MCF 10A (cell line): ENCODE results near the gene MBD6. TPM values are rescaled to one million over a fixed set of nuclear protein-coding genes. Genes with fewer than 3 reads are reported as not detected.

Source experiments
- BruUV-seq: library from RNA; stranded (reverse); fragments of 400-500 nt; replicated peaks from 2 replicates; lab custom pipeline; 2021; lab: Mats Ljungman, UMichigan
- CTCF ChIA-PET: fragments of 300-600 bp; sonication (Branson Sonifier 250); formaldehyde crosslinking; extraction: SDS; loops from one replicate; lab custom pipeline; 2021; ENCODE audit warnings: antibody characterized with exemption, inconsistent platforms; lab: Yijun Ruan, JAX
- POLR2A ChIA-PET: fragments of 300-600, 350-650 bp; sonication (Branson Sonifier 250); formaldehyde crosslinking; extraction: SDS; loops from one replicate; lab custom pipeline; 2020; ENCODE audit warnings: antibody characterized with exemption, inconsistent platforms; lab: Yijun Ruan, JAX
- DNase-seq: peaks from one replicate; pipeline ENCODE4 v3.0.0-alpha.2; 2018; ENCODE audit not compliant: unreplicated experiment
- H3K27ac Mint-ChIP-seq: one replicate; pipeline ENCODE4 v1.8.0; 2022; ENCODE audit warnings: mild to moderate bottlenecking, low read depth, mixed read lengths; ENCODE audit not compliant: unreplicated experiment
- H3K27me3 Mint-ChIP-seq: one replicate; pipeline ENCODE4 v1.8.0; 2022; ENCODE audit warnings: mixed read lengths; ENCODE audit not compliant: insufficient read depth, unreplicated experiment
- H3K36me3 Mint-ChIP-seq: one replicate; pipeline ENCODE4 v1.8.0; 2022; ENCODE audit warnings: mild to moderate bottlenecking, moderate library complexity, mixed read lengths; ENCODE audit not compliant: insufficient read depth, unreplicated experiment
- H3K4me1 Mint-ChIP-seq: one replicate; pipeline ENCODE4 v1.8.0; 2022; ENCODE audit warnings: mixed read lengths; ENCODE audit not compliant: insufficient read depth, unreplicated experiment
- H3K4me3 Mint-ChIP-seq: one replicate; pipeline ENCODE4 v1.8.0; 2022; ENCODE audit warnings: mild to moderate bottlenecking, moderate library complexity, mixed read lengths; ENCODE audit not compliant: unreplicated experiment
- H3K9me3 Mint-ChIP-seq: one replicate; pipeline ENCODE4 v1.8.0; 2022; ENCODE audit warnings: mixed read lengths; ENCODE audit not compliant: unreplicated experiment
- intact Hi-C: fragments of 100-400 bp; cut with micrococcal nuclease; formaldehyde crosslinking; loops from 2 replicates; pipeline ENCODE4 v1.14.1; 2022
- total RNA-seq: library from RNA; stranded (reverse); gene quantifications from 2 replicates; pipeline ENCODE4 v1.2.3, GENCODE V29; 2022
- TF ChIP-seq, protein P1 (sequence below): fragments of 200-600 bp; IDR thresholded peaks from one replicate; pipeline ENCODE4 v1.8.0; 2022; ENCODE audit warnings: antibody characterized with exemption, mild to moderate bottlenecking; ENCODE audit not compliant: unreplicated experiment

MBD6 gene
- total RNA-seq, 1 experiment from 2014 or later: 96.5 TPM

DNA sequence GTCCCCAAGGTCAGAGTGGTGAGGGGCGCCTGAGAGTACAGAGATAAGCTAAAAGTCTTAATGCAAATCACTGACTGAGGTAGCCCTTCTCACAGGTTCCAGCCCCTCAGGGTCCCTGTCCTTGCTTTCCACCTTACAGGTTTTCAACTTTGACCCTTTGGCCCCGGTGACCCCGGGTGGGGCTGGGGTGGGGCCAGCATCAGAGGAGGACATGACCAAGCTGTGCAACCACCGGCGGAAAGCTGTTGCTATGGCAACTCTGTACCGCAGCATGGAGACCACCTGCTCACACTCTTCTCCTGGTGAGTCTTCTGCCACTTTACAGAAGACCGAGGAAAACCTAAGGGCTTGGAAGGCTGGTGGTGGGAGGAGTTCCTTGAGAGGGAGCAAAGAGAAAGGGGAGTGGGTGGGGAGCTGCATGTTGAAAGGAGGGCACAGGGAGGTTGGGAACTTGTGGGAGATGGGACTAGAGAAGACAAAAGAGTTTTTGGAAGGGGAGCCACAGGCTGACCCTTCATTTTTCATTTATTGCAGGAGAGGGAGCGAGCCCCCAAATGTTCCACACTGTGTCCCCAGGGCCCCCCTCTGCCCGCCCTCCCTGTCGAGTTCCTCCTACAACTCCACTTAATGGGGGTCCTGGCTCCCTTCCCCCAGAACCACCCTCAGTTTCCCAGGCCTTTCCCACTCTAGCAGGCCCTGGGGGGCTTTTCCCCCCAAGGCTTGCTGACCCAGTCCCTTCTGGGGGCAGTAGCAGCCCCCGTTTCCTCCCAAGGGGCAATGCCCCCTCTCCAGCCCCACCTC lies 2.4 kb downstream of the MBD6 start:
- peaks cover 15% of the 10 kb centered on the region for H3K4me1 Mint-ChIP-seq
- ChIA-PET POLR2A (interaction anchor here (0.6 to 3.0 kb wide), 7 partner anchors 7 to 67 kb away, joined by 4 to 34 read pairs (median 7); partner anchors contain the start of genes DCTN2 and PIP4K2C), CTCF (interaction anchor here (0.6 to 1.5 kb wide), 6 partner anchors 7 to 206 kb away, joined by 3 to 6 read pairs (median 4); no protein-coding TSS in a partner anchor)

DNA sequence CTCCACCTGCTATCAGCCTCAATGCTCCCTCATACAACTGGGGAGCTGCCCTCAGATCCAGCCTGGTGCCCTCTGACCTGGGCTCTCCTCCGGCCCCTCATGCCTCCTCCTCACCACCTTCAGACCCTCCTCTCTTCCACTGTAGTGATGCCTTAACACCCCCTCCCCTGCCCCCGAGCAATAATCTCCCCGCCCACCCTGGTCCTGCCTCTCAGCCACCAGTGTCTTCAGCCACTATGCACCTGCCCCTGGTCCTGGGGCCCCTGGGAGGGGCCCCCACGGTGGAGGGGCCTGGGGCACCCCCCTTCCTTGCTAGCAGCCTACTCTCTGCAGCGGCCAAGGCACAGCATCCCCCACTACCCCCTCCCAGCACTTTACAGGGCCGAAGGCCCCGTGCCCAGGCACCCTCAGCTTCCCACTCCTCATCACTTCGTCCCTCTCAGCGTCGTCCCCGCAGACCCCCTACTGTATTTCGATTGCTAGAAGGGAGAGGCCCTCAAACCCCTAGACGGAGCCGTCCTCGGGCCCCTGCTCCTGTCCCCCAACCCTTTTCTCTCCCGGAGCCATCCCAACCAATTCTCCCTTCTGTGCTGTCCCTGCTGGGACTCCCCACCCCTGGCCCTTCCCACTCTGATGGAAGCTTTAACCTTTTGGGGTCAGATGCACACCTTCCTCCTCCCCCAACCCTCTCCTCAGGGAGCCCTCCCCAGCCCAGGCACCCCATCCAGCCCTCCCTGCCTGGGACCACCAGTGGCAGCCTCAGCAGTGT lies 3.2 kb downstream of the MBD6 start:
- no peak for DNase-seq
- no peak overlapping the region for H3K27ac Mint-ChIP-seq
- no peaks in the 10 kb centered on the region for H3K27me3 Mint-ChIP-seq
- BruUV-seq: no TSS peak
- H3K4me3 Mint-ChIP-seq: no peak overlapping the region
- CTCF ChIA-PET: interaction anchor here (0.5 to 1.3 kb wide), 5 partner anchors 13 to 1525 kb away, joined by 3 read pairs; no protein-coding TSS in a partner anchor
- POLR2A ChIA-PET: interaction anchor here (0.6 to 3.0 kb wide), 3 partner anchors 10 to 20 kb away, joined by 4 to 34 read pairs (median 6); partner anchors contain the start of gene DCTN2
- intact Hi-C loops: no loop called here
- H3K4me1 Mint-ChIP-seq: peaks cover 15% of the 10 kb centered on the region
- H3K36me3 Mint-ChIP-seq: peaks cover 72% of the 10 kb centered on the region
- TF ChIP-seq, protein P1, sequence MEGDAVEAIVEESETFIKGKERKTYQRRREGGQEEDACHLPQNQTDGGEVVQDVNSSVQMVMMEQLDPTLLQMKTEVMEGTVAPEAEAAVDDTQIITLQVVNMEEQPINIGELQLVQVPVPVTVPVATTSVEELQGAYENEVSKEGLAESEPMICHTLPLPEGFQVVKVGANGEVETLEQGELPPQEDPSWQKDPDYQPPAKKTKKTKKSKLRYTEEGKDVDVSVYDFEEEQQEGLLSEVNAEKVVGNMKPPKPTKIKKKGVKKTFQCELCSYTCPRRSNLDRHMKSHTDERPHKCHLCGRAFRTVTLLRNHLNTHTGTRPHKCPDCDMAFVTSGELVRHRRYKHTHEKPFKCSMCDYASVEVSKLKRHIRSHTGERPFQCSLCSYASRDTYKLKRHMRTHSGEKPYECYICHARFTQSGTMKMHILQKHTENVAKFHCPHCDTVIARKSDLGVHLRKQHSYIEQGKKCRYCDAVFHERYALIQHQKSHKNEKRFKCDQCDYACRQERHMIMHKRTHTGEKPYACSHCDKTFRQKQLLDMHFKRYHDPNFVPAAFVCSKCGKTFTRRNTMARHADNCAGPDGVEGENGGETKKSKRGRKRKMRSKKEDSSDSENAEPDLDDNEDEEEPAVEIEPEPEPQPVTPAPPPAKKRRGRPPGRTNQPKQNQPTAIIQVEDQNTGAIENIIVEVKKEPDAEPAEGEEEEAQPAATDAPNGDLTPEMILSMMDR: no peak
- no peaks in the 10 kb centered on the region for H3K9me3 Mint-ChIP-seq

More for the DNA sequence above, 2.4 kb downstream of the MBD6 start:
- no peak for DNase-seq
- TF ChIP-seq, protein P1: no peak
- no TSS peak for BruUV-seq
- peak overlapping the region; percentile 10 for H3K27ac Mint-ChIP-seq
- intact Hi-C loops: no loop called here
- peak overlapping the region; percentile 90 for H3K4me3 Mint-ChIP-seq
- no peaks in the 10 kb centered on the region for H3K27me3 Mint-ChIP-seq
- H3K9me3 Mint-ChIP-seq: no peaks in the 10 kb centered on the region
- H3K36me3 Mint-ChIP-seq: peaks cover 72% of the 10 kb centered on the region

DNA sequence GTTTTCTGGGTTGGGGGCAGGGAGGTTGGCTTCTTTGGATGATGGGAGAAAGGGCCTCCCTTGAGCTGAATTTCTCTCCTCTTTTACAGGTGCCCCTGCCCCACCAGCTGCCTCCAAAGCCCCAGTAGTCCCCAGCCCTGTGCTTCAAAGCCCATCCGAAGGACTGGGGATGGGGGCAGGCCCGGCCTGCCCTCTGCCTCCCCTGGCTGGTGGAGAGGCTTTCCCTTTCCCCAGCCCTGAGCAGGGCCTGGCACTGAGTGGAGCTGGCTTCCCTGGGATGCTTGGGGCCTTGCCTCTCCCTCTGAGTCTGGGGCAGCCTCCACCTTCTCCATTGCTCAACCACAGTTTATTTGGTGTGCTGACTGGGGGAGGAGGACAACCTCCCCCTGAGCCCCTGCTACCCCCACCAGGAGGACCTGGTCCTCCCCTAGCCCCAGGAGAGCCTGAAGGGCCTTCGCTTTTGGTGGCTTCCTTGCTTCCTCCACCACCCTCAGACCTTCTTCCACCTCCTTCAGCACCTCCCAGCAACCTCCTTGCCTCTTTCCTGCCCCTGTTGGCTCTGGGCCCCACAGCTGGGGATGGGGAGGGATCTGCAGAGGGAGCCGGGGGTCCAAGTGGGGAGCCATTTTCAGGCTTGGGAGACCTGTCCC lies 4.0 kb downstream of the MBD6 start:
- DNase-seq: no peak
- CTCF ChIA-PET: interaction anchor here (0.5 to 1.4 kb wide), 4 partner anchors 13 to 1526 kb away, joined by 3 read pairs; no protein-coding TSS in a partner anchor
- TF ChIP-seq, protein P1: no peak
- no peaks in the 10 kb centered on the region for H3K9me3 Mint-ChIP-seq
- H3K36me3 Mint-ChIP-seq: peaks cover 72% of the 10 kb centered on the region
- BruUV-seq: no TSS peak
- no peaks in the 10 kb centered on the region for H3K27me3 Mint-ChIP-seq
- POLR2A ChIA-PET: interaction anchor here (0.6 to 1.9 kb wide), 3 partner anchors 16 to 449 kb away, joined by 3 to 6 read pairs (median 5); no protein-coding TSS in a partner anchor
- H3K27ac Mint-ChIP-seq: no peak overlapping the region
- H3K4me1 Mint-ChIP-seq: peaks cover 12% of the 10 kb centered on the region
- intact Hi-C loops: no loop called here
- no peak overlapping the region for H3K4me3 Mint-ChIP-seq
